ENCODE results near the gene UBE4A. TPM values are rescaled to one million over a fixed set of nuclear protein-coding genes. Genes with fewer than 3 reads are reported as not detected.

The UBE4A gene
- total and polyA plus RNA-seq, 9 of the 15 experiments (the other 6 are each of a cell fraction or from before 2014, with no cell fraction given) = 13.5 to 45.2 (median 26.8) TPM

- TF ChIP-seq, protein P1, sequence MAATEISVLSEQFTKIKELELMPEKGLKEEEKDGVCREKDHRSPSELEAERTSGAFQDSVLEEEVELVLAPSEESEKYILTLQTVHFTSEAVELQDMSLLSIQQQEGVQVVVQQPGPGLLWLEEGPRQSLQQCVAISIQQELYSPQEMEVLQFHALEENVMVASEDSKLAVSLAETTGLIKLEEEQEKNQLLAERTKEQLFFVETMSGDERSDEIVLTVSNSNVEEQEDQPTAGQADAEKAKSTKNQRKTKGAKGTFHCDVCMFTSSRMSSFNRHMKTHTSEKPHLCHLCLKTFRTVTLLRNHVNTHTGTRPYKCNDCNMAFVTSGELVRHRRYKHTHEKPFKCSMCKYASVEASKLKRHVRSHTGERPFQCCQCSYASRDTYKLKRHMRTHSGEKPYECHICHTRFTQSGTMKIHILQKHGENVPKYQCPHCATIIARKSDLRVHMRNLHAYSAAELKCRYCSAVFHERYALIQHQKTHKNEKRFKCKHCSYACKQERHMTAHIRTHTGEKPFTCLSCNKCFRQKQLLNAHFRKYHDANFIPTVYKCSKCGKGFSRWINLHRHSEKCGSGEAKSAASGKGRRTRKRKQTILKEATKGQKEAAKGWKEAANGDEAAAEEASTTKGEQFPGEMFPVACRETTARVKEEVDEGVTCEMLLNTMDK (IDR thresholded peaks at IDR 0.05; ENCODE audit: borderline replicate concordance, insufficient read depth, low read depth, low read length, poor library complexity, severe bottlenecking) = no peak
- TF ChIP-seq TEAD4 (IDR thresholded peaks at IDR 0.05; ENCODE audit: low read length) (peak; percentile 90), TEAD4 (CRISPR knock-in tag; IDR thresholded peaks at IDR 0.05; ENCODE audit: borderline replicate concordance) (no peak), PYGO2 (tag; IDR thresholded peaks at IDR 0.05) (no peak), SREBF1 (IDR thresholded peaks at IDR 0.05; ENCODE audit: borderline replicate concordance, low read depth, low read length) (no peak), CHD4 (IDR thresholded peaks at IDR 0.05; ENCODE audit: insufficient read depth, insufficient replicate concordance, low read depth, low read length, poor library complexity, severe bottlenecking) (no peak), SP2 (IDR thresholded peaks at IDR 0.05; ENCODE audit: extremely low read depth, low read depth, low read length, poor library complexity, severe bottlenecking) (no peak), FOXA1 (IDR thresholded peaks at IDR 0.05; ENCODE audit: borderline replicate concordance) (no peak), LARP7 (IDR thresholded peaks at IDR 0.05) (no peak)
- TF ChIP-seq, protein P2, sequence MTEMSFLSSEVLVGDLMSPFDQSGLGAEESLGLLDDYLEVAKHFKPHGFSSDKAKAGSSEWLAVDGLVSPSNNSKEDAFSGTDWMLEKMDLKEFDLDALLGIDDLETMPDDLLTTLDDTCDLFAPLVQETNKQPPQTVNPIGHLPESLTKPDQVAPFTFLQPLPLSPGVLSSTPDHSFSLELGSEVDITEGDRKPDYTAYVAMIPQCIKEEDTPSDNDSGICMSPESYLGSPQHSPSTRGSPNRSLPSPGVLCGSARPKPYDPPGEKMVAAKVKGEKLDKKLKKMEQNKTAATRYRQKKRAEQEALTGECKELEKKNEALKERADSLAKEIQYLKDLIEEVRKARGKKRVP (CRISPR knock-in tag; IDR thresholded peaks at IDR 0.05) = peak; percentile 65; the same call in 1 of the 2 replicates
- TF ChIP-seq, protein P3, sequence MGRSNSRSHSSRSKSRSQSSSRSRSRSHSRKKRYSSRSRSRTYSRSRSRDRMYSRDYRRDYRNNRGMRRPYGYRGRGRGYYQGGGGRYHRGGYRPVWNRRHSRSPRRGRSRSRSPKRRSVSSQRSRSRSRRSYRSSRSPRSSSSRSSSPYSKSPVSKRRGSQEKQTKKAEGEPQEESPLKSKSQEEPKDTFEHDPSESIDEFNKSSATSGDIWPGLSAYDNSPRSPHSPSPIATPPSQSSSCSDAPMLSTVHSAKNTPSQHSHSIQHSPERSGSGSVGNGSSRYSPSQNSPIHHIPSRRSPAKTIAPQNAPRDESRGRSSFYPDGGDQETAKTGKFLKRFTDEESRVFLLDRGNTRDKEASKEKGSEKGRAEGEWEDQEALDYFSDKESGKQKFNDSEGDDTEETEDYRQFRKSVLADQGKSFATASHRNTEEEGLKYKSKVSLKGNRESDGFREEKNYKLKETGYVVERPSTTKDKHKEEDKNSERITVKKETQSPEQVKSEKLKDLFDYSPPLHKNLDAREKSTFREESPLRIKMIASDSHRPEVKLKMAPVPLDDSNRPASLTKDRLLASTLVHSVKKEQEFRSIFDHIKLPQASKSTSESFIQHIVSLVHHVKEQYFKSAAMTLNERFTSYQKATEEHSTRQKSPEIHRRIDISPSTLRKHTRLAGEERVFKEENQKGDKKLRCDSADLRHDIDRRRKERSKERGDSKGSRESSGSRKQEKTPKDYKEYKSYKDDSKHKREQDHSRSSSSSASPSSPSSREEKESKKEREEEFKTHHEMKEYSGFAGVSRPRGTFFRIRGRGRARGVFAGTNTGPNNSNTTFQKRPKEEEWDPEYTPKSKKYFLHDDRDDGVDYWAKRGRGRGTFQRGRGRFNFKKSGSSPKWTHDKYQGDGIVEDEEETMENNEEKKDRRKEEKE (IDR thresholded peaks at IDR 0.05; ENCODE audit: borderline replicate concordance in 1 of 2, control insufficient read depth in 1 of 2, low read depth in 2 of 2, low read length in 1 of 2) = 0 out of 4 replicates have a peak, but pooled peaks of 1 of the 2 experiments have one; percentile 32
Observed at GRCh38 chr11:118415739-118416068, 56.3 kb downstream of the UBE4A start (continued).

Data from K562 (cell line).